HuH-7 (cell line): ENCODE data around the gene SUPT4H1.
"Not testable (repeated sequence)": the region's sequence is repeated elsewhere in the genome, so short reads cannot be mapped to it uniquely, and the experiment has no call there.

Source experiments
- DNase-seq: peaks from one replicate; pipeline ENCODE4 v3.0.0; 2011; ENCODE audit warnings: low spot score

SUPT4H1 gene

GRCh38 chr17:58351831-58352595, at the start of gene SUPT4H1:
SUPT4H1 (minus strand) TSS chr17:58352201; CDS start chr17:58352135, 66 bp downstream.
- DNase-seq, result peak; percentile 96

- DNase-seq, result no peak
These were observed 49.3 kb upstream of the SUPT4H1 start for GRCh38 chr17:58401287-58401686.

DNA sequence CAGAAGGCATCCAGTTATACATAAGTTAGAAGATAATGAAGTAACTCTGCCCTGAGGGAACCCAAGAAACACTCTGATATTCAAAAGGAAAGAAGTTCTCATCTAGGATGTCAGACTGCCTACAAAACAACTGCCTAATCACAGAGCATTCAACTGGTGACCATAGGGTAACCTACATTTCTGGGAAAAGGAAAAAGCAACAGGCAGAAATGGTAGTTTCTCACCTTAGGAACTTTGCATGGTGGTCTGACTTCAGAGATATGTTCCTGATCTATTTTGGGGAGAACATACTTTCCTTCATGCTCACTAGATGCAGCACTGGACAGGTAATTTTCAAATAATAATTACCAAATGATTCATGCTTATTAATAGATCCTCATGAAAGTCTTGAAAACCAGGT, 48.8 kb upstream of the SUPT4H1 start:
- no peak for DNase-seq

- DNase-seq, result no peak
These were observed 48.0 kb upstream of the SUPT4H1 start for GRCh38 chr17:58399974-58400373.

GRCh38 chr17:58398574-58399266, 46.7 kb upstream of the SUPT4H1 start:
- DNase-seq, result no peak

GRCh38 chr17:58397421-58397820, 45.4 kb upstream of the SUPT4H1 start:
- DNase-seq, result not testable (repeated sequence)

DNA sequence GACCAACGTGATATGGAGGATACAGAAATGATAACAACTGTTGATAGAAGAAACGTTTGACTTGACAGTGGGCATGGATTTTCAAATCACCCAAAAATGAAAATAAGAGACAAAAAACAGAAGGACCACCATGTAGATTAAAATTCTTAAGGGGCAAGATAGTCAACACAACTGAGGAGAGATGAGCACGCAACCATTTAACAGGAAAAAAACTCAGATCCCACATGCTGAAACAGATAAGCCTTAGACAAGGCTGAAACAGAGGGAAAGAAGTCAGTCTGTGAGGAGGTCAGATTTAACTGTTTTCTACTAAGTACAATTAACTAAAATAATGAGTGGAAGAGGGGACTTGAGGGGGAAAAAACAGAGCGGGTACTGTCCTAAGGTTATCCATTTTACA, 44.2 kb upstream of the SUPT4H1 start:
- no peak for DNase-seq

DNA sequence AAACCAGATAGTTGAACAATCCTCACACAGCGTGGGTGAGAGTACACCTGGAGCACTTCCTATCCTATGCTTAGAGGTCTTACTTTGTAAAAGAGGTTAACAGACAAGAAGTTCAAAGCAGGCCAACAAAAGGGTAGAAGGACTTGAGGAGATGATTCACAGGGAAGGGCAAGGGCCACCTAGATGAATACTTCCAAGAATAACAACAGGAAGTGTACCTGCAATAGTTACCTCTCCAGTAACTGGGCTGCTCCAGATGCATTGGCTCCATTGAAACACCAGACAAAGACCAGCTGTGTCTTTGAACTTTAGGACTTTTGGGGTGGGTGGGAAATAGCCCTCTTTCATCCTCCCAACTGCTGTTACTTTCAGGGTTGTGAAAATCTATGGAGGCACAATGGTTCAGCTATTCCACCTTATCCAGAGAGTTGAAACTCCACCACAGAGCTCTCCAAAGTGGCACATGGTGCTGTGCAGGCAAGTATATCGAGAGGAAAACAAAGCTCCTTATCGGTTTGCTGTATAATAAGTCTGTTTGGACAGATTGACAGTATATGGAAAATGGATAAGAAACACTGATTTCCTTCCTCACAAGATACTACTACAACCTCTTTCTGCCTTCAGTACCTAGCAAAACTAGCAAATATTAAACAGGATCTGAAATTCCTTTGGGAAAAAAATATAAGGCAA, 42.7 kb upstream of the SUPT4H1 start:
- no peak for DNase-seq

- DNase-seq, result peak; percentile 53
These were observed 39.4 kb upstream of the SUPT4H1 start for GRCh38 chr17:58391302-58391984.

DNA sequence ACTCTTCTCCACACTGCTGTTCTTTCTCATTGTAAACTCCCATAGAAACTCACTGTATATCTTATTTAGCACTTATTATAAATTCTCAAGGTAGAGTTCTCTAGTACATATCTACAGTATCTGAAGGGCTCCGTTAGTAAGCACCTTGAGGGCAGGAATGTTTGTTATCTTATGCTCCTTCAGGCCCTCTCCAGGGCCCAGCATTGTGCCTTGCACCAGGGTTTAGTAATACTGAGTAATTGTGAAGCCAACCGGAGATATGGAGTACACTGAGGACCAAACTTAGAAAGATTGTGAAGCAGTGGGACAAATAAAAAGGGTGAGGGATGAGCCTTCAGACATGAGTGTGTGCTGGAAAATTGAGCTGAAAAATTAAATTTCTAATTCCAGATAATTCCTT, 38.9 kb upstream of the SUPT4H1 start:
- no peak for DNase-seq

DNA sequence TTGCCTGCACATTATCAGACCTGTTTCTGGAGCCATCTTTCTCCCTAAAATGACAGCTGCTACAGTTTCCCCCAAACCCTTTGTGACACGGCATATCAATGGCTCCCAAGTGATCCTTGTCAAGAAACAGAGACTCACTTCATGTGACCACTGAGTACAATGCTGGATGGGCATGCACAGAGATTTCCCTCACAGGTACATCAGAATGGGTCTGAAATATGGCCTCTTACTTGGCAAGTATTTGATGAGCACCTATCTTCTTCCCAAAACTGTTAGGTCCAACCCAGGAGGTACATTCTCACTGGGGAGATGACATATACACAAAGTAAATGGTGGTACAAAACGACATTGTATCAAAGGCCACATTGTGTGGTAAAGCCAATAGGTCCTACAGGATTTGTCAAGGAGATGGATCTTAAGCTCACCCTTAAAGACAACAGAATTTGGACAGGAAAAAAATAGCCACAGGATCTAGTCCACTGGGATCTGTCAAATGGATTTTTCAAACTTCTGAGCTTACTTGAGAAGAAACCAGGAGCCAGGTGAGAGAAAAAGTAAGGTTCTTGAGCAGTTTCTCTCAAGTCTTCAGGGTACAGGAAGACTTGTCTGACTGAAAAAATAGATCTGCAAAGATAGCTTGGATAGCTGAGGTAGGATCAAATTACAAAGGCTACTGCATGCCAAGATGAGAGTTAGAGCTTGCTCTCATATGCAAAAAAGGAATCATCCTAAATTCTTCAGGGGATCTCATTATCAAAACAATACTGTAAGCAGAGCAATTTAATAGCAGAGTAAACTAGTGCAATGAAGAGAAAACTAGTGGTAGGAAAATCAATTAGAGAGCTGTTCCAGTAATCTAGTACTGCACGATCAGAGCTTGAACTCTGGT, 36.5 kb upstream of the SUPT4H1 start:
- no peak for DNase-seq

DNA sequence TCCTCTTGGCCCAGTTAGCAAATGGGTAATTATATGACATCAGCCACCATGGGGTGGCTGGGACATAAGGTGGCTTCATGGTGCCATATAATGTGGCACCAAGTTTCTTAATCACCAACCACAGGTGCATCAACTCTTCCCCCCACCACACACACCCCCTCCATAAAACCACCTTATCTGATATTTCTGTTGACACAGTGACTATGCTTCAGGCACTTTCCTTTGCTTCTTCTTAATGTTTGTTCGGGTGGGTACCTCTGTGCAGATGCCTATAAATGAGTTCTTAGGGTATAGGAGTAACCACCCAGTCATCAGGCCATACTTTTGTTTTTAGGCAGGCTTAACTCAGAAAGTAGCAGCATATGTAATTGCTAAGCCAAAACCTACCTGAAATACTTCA, 35.8 kb upstream of the SUPT4H1 start:
- no peak for DNase-seq

GRCh38 chr17:58386708-58387107, 34.7 kb upstream of the SUPT4H1 start:
- no peak for DNase-seq

- no peak for DNase-seq
These were observed 33.4 kb upstream of the SUPT4H1 start for GRCh38 chr17:58385359-58385899.

- no peak for DNase-seq
These were observed 32.9 kb upstream of the SUPT4H1 start for GRCh38 chr17:58384897-58385296.

DNA sequence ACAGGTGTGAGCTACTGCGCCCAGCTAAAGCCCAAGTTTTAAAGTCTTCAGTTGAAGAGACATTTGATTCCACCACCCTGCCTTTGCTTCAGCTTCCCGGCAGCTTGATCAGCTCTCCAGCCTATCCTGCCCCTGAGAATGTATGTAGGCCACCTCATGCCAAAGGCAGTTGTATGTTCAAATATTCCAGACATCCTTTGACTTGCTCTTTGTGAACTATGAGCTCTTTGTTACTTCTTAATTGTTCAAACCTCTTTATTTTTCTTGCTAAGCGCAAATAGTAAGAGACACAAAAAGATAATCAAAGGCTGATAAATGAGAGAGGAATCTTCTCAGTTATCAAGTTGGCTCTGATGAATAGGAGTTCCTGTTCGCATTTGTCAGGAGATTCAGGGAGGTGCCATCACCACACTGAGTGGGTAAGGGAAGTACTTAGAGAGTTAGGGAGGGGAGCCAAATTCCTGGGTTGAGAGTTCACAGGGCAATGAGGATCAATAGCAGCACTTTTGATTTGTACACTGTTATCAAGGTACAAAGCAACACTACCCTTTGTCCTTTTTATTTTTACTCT, 32.0 kb upstream of the SUPT4H1 start:
- DNase-seq, result no peak

DNA sequence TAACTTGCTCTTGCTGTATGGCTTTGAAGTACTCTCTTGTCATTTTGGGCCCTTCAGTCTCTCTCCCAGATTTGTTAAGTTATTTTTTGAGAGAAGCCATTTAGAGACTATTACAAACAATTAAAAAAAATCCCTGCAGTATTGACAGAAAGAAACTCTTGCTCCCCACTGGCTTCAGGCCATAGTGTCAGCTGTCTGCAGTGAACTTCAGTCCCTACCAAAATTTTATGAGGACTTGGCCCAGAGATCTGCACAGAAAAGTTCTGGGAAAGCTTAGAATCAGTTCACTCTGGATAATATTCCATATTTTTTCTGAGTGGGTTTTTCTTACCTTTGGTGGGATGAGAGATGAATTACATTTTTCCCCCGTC, 30.9 kb upstream of the SUPT4H1 start:
- DNase-seq, result no peak

DNA sequence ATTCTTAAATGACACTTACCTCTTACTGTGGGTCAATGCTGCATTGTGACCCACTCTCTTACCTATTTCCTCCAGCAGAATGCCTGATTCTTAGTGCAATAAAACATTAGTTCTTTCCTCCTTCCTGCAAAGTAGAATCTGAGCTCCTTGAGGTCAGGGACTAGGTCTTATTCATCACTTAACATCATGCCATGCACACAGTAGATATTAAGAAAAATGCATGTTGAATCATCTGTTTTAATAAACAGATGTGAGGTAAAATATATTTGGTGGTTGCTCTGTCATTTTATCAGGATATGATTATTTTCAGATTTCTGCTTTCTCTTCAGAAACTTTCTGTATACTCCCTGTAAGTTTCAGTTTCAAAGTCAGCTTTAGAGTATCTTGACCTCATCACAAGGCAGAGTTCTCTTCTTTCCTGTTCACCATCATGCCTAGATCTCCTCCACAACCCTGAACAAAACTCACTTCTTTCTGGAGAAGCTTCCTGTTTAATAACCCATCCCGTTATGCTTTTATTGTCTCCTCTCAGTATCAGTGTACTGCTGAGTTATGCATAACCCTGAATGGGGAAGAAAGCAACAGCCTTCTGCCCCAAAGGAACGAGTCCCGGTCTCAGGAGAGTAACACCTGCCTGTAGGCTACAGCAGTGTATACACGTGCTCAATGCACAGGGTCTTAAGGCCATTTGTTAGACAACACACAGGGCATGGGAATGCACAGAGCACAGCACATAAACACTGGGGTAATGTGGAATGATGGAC, 30.3 kb upstream of the SUPT4H1 start:
- no peak for DNase-seq

DNA sequence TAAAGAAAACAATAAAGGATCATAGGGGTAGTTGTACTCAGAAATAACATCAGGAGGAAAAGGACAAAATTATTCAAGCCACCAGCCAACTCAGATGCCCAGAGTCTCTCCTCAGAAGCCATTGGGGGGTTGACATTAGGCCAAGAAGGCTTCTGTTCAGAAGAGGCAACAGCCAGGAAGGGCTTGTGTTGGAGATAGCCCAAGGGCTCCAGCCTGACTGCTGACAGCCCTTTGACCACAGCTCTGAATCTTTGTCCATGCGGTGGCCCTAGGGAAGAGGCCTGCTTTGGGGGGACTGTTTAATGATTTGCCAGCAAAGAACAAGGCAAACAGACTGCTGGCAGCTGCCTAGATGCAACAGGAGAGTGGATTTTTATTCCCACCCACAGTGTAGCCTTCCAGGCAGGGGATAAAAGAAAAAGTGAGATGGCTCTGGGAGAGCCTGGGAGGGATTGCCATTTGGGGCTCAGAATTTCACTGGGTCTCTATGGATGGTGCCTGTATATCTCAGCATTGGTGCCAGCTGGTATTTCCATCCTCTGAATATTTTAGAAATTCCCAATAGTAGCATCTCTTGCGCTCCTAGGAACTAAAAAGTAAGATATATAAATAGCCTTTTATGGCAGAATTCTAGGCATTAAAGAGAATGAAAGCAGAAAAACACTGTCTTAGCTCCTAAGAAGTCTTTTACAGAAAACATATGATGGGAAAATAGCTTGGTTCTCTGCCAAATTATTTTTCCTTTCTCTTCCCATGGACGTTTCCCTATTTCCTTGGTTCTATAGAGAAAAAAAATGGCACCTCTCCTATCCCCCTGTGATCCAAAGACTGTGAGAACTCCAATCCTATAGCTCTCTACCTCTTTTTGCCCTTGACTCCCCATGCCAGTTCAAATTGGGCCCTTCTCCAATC, 29.4 kb upstream of the SUPT4H1 start:
- peak; percentile 57 for DNase-seq
